ENCODE data around the gene HDHD3.

DNA sequence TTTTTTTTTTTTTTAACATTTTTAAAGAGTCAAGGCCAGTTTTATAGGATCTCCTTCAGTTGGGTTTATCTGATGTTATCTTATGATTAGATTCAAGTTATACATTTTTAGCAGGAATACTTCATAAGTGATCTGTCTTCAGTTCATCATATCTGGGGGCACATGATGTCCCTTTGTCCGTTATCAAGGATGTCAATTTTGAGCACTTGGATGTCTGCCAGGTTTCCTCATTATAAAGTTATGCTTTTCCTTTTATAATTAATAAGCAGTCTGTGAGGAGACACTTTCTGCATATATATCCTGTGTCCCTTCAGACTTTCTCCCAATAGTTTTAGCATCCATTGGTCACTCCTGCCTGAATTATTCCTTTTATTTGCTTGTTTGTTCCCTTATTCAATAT, 11.8 kb downstream of the HDHD3 start:
- no peak for TF ChIP-seq GTF2I (CRISPR knock-in tag; conservative IDR thresholded peaks at IDR 0.05)
- no peak for TF ChIP-seq CTCF (IDR thresholded peaks at IDR 0.05)
- no peak for TF ChIP-seq CREM (CRISPR knock-in tag; IDR thresholded peaks at IDR 0.05)
- no peak for TF ChIP-seq ZNF263 (CRISPR knock-in tag; IDR thresholded peaks at IDR 0.05; ENCODE audit: low read depth)
- TF ChIP-seq, protein P1, sequence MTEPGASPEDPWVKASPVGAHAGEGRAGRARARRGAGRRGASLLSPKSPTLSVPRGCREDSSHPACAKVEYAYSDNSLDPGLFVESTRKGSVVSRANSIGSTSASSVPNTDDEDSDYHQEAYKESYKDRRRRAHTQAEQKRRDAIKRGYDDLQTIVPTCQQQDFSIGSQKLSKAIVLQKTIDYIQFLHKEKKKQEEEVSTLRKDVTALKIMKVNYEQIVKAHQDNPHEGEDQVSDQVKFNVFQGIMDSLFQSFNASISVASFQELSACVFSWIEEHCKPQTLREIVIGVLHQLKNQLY (CRISPR knock-in tag; IDR thresholded peaks at IDR 0.05): no peak
- no peak for TF ChIP-seq MAX (CRISPR knock-in tag; IDR thresholded peaks at IDR 0.05)
- TF ChIP-seq, protein P2, sequence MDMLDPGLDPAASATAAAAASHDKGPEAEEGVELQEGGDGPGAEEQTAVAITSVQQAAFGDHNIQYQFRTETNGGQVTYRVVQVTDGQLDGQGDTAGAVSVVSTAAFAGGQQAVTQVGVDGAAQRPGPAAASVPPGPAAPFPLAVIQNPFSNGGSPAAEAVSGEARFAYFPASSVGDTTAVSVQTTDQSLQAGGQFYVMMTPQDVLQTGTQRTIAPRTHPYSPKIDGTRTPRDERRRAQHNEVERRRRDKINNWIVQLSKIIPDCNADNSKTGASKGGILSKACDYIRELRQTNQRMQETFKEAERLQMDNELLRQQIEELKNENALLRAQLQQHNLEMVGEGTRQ (CRISPR knock-in tag; IDR thresholded peaks at IDR 0.05): no peak
- TF ChIP-seq SP1 (CRISPR knock-in tag; conservative IDR thresholded peaks at IDR 0.05): no peak
- no peak for TF ChIP-seq NFATC4 (CRISPR knock-in tag; IDR thresholded peaks at IDR 0.05)
- no peak for TF ChIP-seq ZNF121 (CRISPR knock-in tag; IDR thresholded peaks at IDR 0.05)
- no peak for TF ChIP-seq FOXJ3 (CRISPR knock-in tag; IDR thresholded peaks at IDR 0.05; ENCODE audit: borderline replicate concordance)
- TF ChIP-seq EMX1 (CRISPR knock-in tag; IDR thresholded peaks at IDR 0.05): no peak
